Nephron (organoid): ENCODE measurements around the gene DNAJC12.

Experiments used
- H3K27ac Mint-ChIP-seq, 3 experiments: 2 replicates each; pipeline ENCODE4 v1.8.0; 2020; ENCODE audit warnings: mixed read lengths in 3 of 3, mild to moderate bottlenecking in 2 of 3, moderate library complexity in 1 of 3
- H3K27me3 Mint-ChIP-seq: 2 replicates; pipeline ENCODE4 v1.8.0; 2021; ENCODE audit warnings: low read depth, mild to moderate bottlenecking, moderate library complexity, mixed read lengths
- H3K36me3 Mint-ChIP-seq: 2 replicates; pipeline ENCODE4 v1.8.0; 2020; ENCODE audit warnings: low read depth, mixed read lengths
- H3K4me1 Mint-ChIP-seq: 2 replicates; pipeline ENCODE4 v1.8.0; 2020; ENCODE audit warnings: mixed read lengths
- H3K4me3 Mint-ChIP-seq, 3 experiments: 2 replicates each; pipeline ENCODE4 v1.8.0; 2020; ENCODE audit warnings: mild to moderate bottlenecking in 3 of 3, mixed read lengths in 3 of 3, moderate library complexity in 2 of 3
- H3K9me3 Mint-ChIP-seq: 2 replicates; pipeline ENCODE4 v1.8.0; 2020; ENCODE audit warnings: mixed read lengths
- TF ChIP-seq, protein P1 (sequence below), 3 experiments: fragments of 200-600 bp; sonication (generic); IDR thresholded peaks; one replicate each; pipeline ENCODE4 v1.5.0; 2021; ENCODE audit warnings: antibody characterized with exemption in 3 of 3; ENCODE audit not compliant: unreplicated experiment in 3 of 3

The DNAJC12 gene

DNA sequence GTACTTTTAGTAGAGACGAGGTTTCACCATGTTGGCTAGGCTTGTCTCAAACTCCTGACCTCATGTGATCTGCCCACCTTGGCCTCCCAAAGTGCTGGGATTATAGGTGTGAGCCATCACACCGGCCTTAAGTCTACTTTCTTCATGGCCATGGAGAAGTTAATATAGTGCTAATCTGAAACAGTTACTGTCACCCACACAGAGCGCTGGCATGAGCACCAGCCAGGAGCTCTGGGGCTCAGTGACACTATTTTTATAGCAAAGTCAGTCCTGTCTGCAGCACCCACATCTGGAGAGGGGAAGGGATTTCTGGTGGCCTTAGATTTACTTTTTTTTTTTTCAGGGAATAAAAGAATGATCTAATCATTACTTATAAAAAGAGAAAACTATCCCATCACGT, 21.3 kb downstream of the DNAJC12 start:
- H3K27me3 Mint-ChIP-seq, result no peaks in the 10 kb centered on the region
- H3K9me3 Mint-ChIP-seq, result peaks cover 3% of the 10 kb centered on the region

DNA sequence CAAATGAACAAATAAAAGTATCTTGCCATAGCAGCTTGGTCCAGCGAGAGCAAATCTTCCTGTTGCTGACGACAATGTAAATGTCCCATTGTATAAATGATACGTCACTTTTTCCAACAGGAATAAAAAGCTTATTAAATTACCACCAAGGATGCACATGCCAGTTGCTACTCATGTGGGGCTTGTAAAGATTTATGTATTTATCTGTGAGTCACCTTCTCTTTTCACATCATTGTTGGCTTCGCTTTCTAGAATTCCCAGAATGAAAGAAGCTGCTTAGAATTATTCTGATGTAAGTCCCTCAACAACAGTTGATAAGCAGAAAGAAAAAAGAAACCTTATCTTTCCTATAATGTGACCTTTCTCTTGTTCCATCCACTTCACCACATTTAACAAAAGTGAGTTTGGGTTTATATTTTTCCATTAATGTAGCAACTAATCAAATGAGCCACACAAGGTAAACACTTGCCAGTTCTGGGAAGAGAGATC, 22.4 kb downstream of the DNAJC12 start:
- TF ChIP-seq, protein P1, sequence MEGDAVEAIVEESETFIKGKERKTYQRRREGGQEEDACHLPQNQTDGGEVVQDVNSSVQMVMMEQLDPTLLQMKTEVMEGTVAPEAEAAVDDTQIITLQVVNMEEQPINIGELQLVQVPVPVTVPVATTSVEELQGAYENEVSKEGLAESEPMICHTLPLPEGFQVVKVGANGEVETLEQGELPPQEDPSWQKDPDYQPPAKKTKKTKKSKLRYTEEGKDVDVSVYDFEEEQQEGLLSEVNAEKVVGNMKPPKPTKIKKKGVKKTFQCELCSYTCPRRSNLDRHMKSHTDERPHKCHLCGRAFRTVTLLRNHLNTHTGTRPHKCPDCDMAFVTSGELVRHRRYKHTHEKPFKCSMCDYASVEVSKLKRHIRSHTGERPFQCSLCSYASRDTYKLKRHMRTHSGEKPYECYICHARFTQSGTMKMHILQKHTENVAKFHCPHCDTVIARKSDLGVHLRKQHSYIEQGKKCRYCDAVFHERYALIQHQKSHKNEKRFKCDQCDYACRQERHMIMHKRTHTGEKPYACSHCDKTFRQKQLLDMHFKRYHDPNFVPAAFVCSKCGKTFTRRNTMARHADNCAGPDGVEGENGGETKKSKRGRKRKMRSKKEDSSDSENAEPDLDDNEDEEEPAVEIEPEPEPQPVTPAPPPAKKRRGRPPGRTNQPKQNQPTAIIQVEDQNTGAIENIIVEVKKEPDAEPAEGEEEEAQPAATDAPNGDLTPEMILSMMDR (IDR thresholded peaks at IDR 0.05; ENCODE audit: unreplicated experiment in 3 of 3), result no peak
- peaks cover 3% of the 10 kb centered on the region for H3K9me3 Mint-ChIP-seq
- H3K27me3 Mint-ChIP-seq, result no peaks in the 10 kb centered on the region
- H3K4me1 Mint-ChIP-seq, result no peaks in the 10 kb centered on the region
- H3K36me3 Mint-ChIP-seq, result no peaks in the 10 kb centered on the region
- H3K27ac Mint-ChIP-seq, result no peak overlapping the region
- no peak overlapping the region for H3K4me3 Mint-ChIP-seq

More for the DNA sequence above, 21.3 kb downstream of the DNAJC12 start:
- Mint-ChIP-seq H3K4me3 (no peak overlapping the region), H3K4me1 (no peaks in the 10 kb centered on the region), H3K36me3 (no peaks in the 10 kb centered on the region), H3K27ac (no peak overlapping the region)
- TF ChIP-seq, protein P1 (IDR thresholded peaks at IDR 0.05; ENCODE audit: unreplicated experiment in 3 of 3), result no peak

DNA sequence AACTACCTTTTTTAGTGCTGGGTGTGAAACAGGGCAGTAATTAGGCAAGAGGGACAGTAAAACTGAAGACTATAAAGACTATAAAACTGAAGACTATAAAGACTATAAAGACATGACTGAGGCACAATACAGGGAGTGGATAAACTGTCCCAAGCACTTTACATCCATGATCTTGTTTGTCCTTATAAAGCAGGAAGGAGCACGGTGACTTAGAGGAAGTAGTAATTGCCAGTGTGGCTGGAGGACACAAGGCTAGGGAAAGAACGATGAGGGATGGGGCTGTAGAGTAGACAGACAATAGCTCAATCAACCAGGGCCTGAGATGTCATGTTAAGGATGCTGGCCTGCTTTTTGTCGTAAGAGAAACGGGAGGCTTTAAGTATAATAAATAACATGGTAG, 26.0 kb downstream of the DNAJC12 start:
- TF ChIP-seq, protein P1 (IDR thresholded peaks at IDR 0.05; ENCODE audit: unreplicated experiment in 3 of 3), result no peak
- Mint-ChIP-seq H3K27ac (no peak overlapping the region), H3K4me1 (no peaks in the 10 kb centered on the region), H3K4me3 (no peak overlapping the region), H3K36me3 (peaks cover 11% of the 10 kb centered on the region), H3K27me3 (no peaks in the 10 kb centered on the region), H3K9me3 (peaks cover 3% of the 10 kb centered on the region)

DNA sequence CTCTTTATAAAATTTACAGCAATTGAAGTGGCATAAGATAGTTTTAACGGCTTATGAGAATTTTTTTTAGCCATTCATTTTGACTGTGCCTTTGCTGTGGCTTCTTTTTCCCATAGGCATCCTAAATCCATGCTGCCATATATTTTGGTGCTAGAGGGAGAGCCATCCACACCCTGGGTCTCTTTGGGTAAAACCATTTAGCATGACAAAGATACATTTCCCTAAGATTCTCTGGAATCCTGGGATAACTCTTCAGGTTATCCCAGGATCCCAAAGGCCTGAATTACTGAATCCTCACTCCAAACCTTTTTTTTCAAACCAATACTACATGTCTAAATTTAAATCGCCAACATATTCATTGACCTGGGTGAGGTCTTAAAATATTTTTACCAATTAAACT, 28.9 kb downstream of the DNAJC12 start:
- TF ChIP-seq, protein P1 (IDR thresholded peaks at IDR 0.05; ENCODE audit: unreplicated experiment in 3 of 3), result no peak
- Mint-ChIP-seq H3K36me3 (peaks cover 11% of the 10 kb centered on the region), H3K9me3 (peaks cover 3% of the 10 kb centered on the region)

DNA sequence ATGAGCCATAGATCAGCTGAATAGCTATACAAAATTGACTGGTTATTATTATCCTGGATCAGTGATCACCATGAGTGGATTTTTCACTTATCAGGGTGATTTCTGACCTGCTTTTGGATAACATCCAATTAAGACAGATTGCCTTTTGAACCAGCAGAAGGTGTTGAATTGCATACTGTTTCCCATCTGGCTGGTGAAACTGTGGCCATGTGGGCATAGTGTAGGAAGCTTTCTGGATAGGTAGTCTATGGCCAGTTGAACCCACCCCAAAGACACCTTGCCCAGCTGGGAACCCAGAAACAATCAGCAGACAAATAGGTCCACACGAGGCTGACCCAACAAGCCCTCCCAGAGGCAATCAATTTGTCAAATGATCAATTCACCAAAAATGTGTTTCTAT, 29.3 kb downstream of the DNAJC12 start:
- TF ChIP-seq, protein P1 (IDR thresholded peaks at IDR 0.05; ENCODE audit: unreplicated experiment in 3 of 3), result no peak
- Mint-ChIP-seq H3K4me1 (no peaks in the 10 kb centered on the region), H3K36me3 (peaks cover 11% of the 10 kb centered on the region), H3K27ac (no peak overlapping the region), H3K4me3 (no peak overlapping the region), H3K9me3 (peaks cover 3% of the 10 kb centered on the region), H3K27me3 (no peaks in the 10 kb centered on the region)

More for the DNA sequence above, 28.9 kb downstream of the DNAJC12 start:
- Mint-ChIP-seq H3K27me3 (no peaks in the 10 kb centered on the region), H3K4me3 (no peak overlapping the region), H3K27ac (no peak overlapping the region), H3K4me1 (no peaks in the 10 kb centered on the region)

DNA sequence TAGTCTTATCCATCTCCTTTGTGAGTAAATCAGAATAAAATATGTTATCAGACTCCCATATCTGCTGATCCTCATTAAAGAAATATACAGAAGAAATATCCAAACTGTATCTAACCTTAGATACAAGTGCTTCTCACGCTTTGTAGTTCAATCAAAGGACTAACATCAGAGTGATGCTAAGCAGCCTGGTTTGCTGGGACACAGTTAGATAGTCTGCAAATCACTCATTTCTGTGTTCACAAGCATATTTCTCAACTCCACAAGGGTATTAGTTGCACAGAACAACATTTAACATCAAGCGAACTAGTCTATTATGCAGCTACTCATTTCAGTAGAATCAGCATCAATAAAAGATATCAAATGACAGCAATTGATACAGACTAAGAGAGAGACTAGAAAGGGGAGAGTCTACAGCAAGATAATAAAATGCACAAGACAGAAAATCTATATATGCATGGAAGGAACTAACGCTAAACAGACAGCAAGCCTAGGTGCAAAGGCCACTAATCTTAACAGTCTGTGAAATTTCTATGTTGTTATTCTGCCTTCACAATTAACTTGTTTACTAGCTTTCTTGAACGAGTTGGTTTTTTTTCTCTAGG, 30.0 kb downstream of the DNAJC12 start:
- H3K27me3 Mint-ChIP-seq, result no peaks in the 10 kb centered on the region
- H3K27ac Mint-ChIP-seq, result no peak overlapping the region
- TF ChIP-seq, protein P1 (IDR thresholded peaks at IDR 0.05; ENCODE audit: unreplicated experiment in 3 of 3), result no peak
- no peaks in the 10 kb centered on the region for H3K4me1 Mint-ChIP-seq
- peaks cover 3% of the 10 kb centered on the region for H3K9me3 Mint-ChIP-seq
- no peak overlapping the region for H3K4me3 Mint-ChIP-seq
- H3K36me3 Mint-ChIP-seq, result peaks cover 11% of the 10 kb centered on the region
